Left ventricle myocardium inferior (tissue), 1 donor: ENCODE data around the gene BTBD16. TPM values are rescaled to one million over a fixed set of nuclear protein-coding genes. Genes with fewer than 3 reads are reported as not detected.

ENCODE experiments used
- DNase-seq: peaks from one replicate; pipeline ENCODE4 v3.0.0-alpha.2; 2020
- H3K27ac ChIP-seq: fragments of 200-600 bp; replicated peaks from 2 replicates; pipeline ENCODE4 v1.8.0; 2021
- H3K27me3 ChIP-seq: fragments of 200-600 bp; 2 replicates; pipeline ENCODE4 v1.8.0; 2021; ENCODE audit warnings: low read depth
- H3K36me3 ChIP-seq: fragments of 200-600 bp; 2 replicates; pipeline ENCODE4 v1.8.0; 2021
- H3K4me1 ChIP-seq: fragments of 200-600 bp; 2 replicates; pipeline ENCODE4 v1.8.0; 2021
- H3K4me3 ChIP-seq: fragments of 200-600 bp; 2 replicates; pipeline ENCODE4 v1.8.0; 2021; ENCODE audit warnings: mild to moderate bottlenecking, moderate library complexity
- H3K9me3 ChIP-seq: fragments of 200-600 bp; replicated peaks from 2 replicates; pipeline ENCODE4 v1.8.0; 2021
- CTCF ChIP-seq: fragments of 200-600 bp; IDR thresholded peaks from 2 replicates; pipeline ENCODE4 v1.8.0; 2021; ENCODE audit warnings: antibody characterized with exemption, mild to moderate bottlenecking, borderline replicate concordance
- intact Hi-C: fragments of 100-400 bp; cut with micrococcal nuclease; formaldehyde crosslinking; loops from one replicate; pipeline ENCODE4 v1.11.0; 2022
- total RNA-seq: library from RNA; stranded (reverse); fragmentation: NEBNext Ultra II Directional; extraction: Animal tissue kit (Norgen Biotek cat#: 25700); gene quantifications from one replicate; pipeline ENCODE4 v1.2.1, GENCODE V29; 2021
- donor health status: DM: no; HTN: yes; CAD: no; lungs with severe emphysema.

BTBD16 gene
- total RNA-seq, 1 donor from 2014 or later = not detected

GRCh38 chr10:122342293-122343134 is 71.4 kb downstream of the BTBD16 start:
- TF ChIP-seq CTCF = peak; percentile 89
- H3K27me3 ChIP-seq = no peaks in the 10 kb centered on the region
- H3K4me1 ChIP-seq = peaks cover 64% of the 10 kb centered on the region
- no peaks in the 10 kb centered on the region for H3K36me3 ChIP-seq
- H3K27ac ChIP-seq = peak overlapping the region; percentile 84
- no peaks in the 10 kb centered on the region for H3K9me3 ChIP-seq
- no peak for DNase-seq
- H3K4me3 ChIP-seq = no peak overlapping the region
- intact Hi-C loops = loop anchor here (2.0 to 5.0 kb wide), 3 partner anchors 44 to 225 kb away; no protein-coding TSS in a partner anchor

- no peaks in the 10 kb centered on the region for H3K27me3 ChIP-seq
- DNase-seq = no peak
- no peaks in the 10 kb centered on the region for H3K9me3 ChIP-seq
- H3K4me3 ChIP-seq = no peak overlapping the region
- no peaks in the 10 kb centered on the region for H3K36me3 ChIP-seq
- H3K27ac ChIP-seq = peak overlapping the region; percentile 84
- intact Hi-C loops = loop anchor here (2.0 to 5.0 kb wide), 3 partner anchors 44 to 224 kb away; no protein-coding TSS in a partner anchor
- H3K4me1 ChIP-seq = peaks cover 60% of the 10 kb centered on the region
- no peak for TF ChIP-seq CTCF
These were observed 72.2 kb downstream of the BTBD16 start for GRCh38 chr10:122343135-122343800.

GRCh38 chr10:122343936-122344335 is 72.8 kb downstream of the BTBD16 start:
- H3K27ac ChIP-seq = peak overlapping the region; percentile 47
- no peak for TF ChIP-seq CTCF
- no peak overlapping the region for H3K4me3 ChIP-seq
- peaks cover 53% of the 10 kb centered on the region for H3K4me1 ChIP-seq
- DNase-seq = no peak
- no peaks in the 10 kb centered on the region for H3K9me3 ChIP-seq
- intact Hi-C loops = loop anchor here (2.0 to 5.0 kb wide), 3 partner anchors 45 to 223 kb away; no protein-coding TSS in a partner anchor
- H3K36me3 ChIP-seq = no peaks in the 10 kb centered on the region
- H3K27me3 ChIP-seq = no peaks in the 10 kb centered on the region

GRCh38 chr10:122344741-122345258 is 73.7 kb downstream of the BTBD16 start:
- no peaks in the 10 kb centered on the region for H3K9me3 ChIP-seq
- no peaks in the 10 kb centered on the region for H3K36me3 ChIP-seq
- peaks cover 44% of the 10 kb centered on the region for H3K4me1 ChIP-seq
- TF ChIP-seq CTCF = no peak
- peak overlapping the region; percentile 47 for H3K27ac ChIP-seq
- no peak for DNase-seq
- no peaks in the 10 kb centered on the region for H3K27me3 ChIP-seq
- no peak overlapping the region for H3K4me3 ChIP-seq
- intact Hi-C loops = loop anchor here (5.0 kb wide), 2 partner anchors 93 to 223 kb away; no protein-coding TSS in a partner anchor

GRCh38 chr10:122346326-122346950 is 75.3 kb downstream of the BTBD16 start:
- DNase-seq = no peak
- Histone ChIP-seq H3K4me3 (no peak overlapping the region), H3K9me3 (no peaks in the 10 kb centered on the region), H3K36me3 (no peaks in the 10 kb centered on the region), H3K4me1 (peaks cover 29% of the 10 kb centered on the region), H3K27me3 (no peaks in the 10 kb centered on the region), H3K27ac (no peak overlapping the region)
- TF ChIP-seq CTCF = no peak
- intact Hi-C loops = no loop called here
